WTC11 (cell line): ENCODE measurements around the gene TM9SF4. TPM values are rescaled to one million over a fixed set of nuclear protein-coding genes. Genes with fewer than 3 reads are reported as not detected.

Source experiments
- ATAC-seq: fragments of 200-7000 bp; cut with Tn5 transposase; 2 replicates; pipeline ENCODE4 v1.10.0; 2021; ENCODE audit warnings: mild to moderate bottlenecking, moderate library complexity
- CTCF ChIA-PET: fragments of 300-600 bp; sonication (Branson Sonifier 250); formaldehyde crosslinking; loops from one replicate; lab custom pipeline; 2021; ENCODE audit warnings: antibody characterized with exemption; lab: Charles Lee
- POLR2A ChIA-PET: fragments of 350-600 bp; sonication (Branson Sonifier 250); formaldehyde crosslinking; loops from one replicate; lab custom pipeline; 2021; ENCODE audit warnings: antibody characterized with exemption; lab: Charles Lee
- DNase-seq: peaks from one replicate; pipeline ENCODE4 v3.0.0; 2021; ENCODE audit warnings: low spot score
- H3K27ac Mint-ChIP-seq: 2 replicates; pipeline ENCODE4 v1.8.0; 2021; ENCODE audit warnings: mixed read lengths
- H3K27me3 Mint-ChIP-seq: 2 replicates; pipeline ENCODE4 v1.8.0; 2021; ENCODE audit warnings: low read depth, mild to moderate bottlenecking, moderate library complexity, mixed read lengths
- H3K36me3 Mint-ChIP-seq: 2 replicates; pipeline ENCODE4 v1.8.0; 2021; ENCODE audit warnings: mixed read lengths
- H3K4me1 Mint-ChIP-seq: 2 replicates; pipeline ENCODE4 v1.8.0; 2022; ENCODE audit warnings: mixed read lengths
- H3K4me3 Mint-ChIP-seq: 2 replicates; pipeline ENCODE4 v1.8.0; 2021; ENCODE audit warnings: mild to moderate bottlenecking, moderate library complexity, mixed read lengths
- H3K9me3 Mint-ChIP-seq: 2 replicates; pipeline ENCODE4 v1.8.0; 2021; ENCODE audit warnings: mixed read lengths
- CBFB ChIP-seq: sonication (generic); formaldehyde crosslinking; IDR thresholded peaks from 2 replicates; pipeline ENCODE4 v1.8.1; 2022; ENCODE audit warnings: mild to moderate bottlenecking, low read depth, missing genetic modification reagents
- CREB1 ChIP-seq: sonication (generic); formaldehyde crosslinking; IDR thresholded peaks from 2 replicates; pipeline ENCODE4 v1.8.0; 2023; ENCODE audit warnings: mild to moderate bottlenecking, missing genetic modification reagents
- ELF4 ChIP-seq: sonication (generic); formaldehyde crosslinking; IDR thresholded peaks from 2 replicates; pipeline ENCODE4 v1.8.1; 2022; ENCODE audit warnings: low read depth, mild to moderate bottlenecking, moderate library complexity, missing genetic modification reagents
- GRHL2 ChIP-seq: fragments of 250-450 bp; sonication (Bioruptor Pico); IDR thresholded peaks from 2 replicates; pipeline ENCODE4 v1.8.0; 2022; ENCODE audit warnings: mild to moderate bottlenecking, moderate library complexity; ENCODE audit not compliant: insufficient replicate concordance, severe bottlenecking
- HMGA2 ChIP-seq: fragments of 250-450 bp; sonication (Bioruptor Pico); IDR thresholded peaks from 2 replicates; pipeline ENCODE4 v1.4.0; 2021; ENCODE audit warnings: mild to moderate bottlenecking, moderate library complexity
- MYBL2 ChIP-seq: sonication (generic); formaldehyde crosslinking; IDR thresholded peaks from 2 replicates; pipeline ENCODE4 v1.8.1; 2023; ENCODE audit warnings: mild to moderate bottlenecking, moderate library complexity, missing genetic modification reagents
- NR1H2 ChIP-seq: sonication (generic); formaldehyde crosslinking; IDR thresholded peaks from 2 replicates; pipeline ENCODE4 v1.9.0; 2021; ENCODE audit warnings: mild to moderate bottlenecking, moderate library complexity, missing genetic modification reagents
- NR2C2 ChIP-seq: sonication (generic); formaldehyde crosslinking; IDR thresholded peaks from 2 replicates; pipeline ENCODE4 v1.8.0; 2022; ENCODE audit warnings: mild to moderate bottlenecking, missing genetic modification reagents
- PRDM15 ChIP-seq: sonication (generic); formaldehyde crosslinking; IDR thresholded peaks from 2 replicates; pipeline ENCODE4 v1.8.0; 2022; ENCODE audit warnings: missing genetic modification reagents
- USF1 ChIP-seq: sonication (generic); formaldehyde crosslinking; IDR thresholded peaks from 2 replicates; pipeline ENCODE4 v1.8.0; 2022; ENCODE audit warnings: mild to moderate bottlenecking, missing genetic modification reagents
- ZNF219 ChIP-seq: sonication (generic); formaldehyde crosslinking; IDR thresholded peaks from 2 replicates; pipeline ENCODE4 v1.8.0; 2023; ENCODE audit warnings: missing genetic modification reagents, mild to moderate bottlenecking, borderline replicate concordance
- ZNF423 ChIP-seq: fragments of 250-450 bp; sonication (Bioruptor Pico); IDR thresholded peaks from 2 replicates; pipeline ENCODE4 v2.1.2; 2022; ENCODE audit warnings: mild to moderate bottlenecking, moderate library complexity
- total RNA-seq: library from RNA; stranded (reverse); gene quantifications from 3 replicates; pipeline ENCODE4 v1.2.3, GENCODE V29; 2021
- TF ChIP-seq, protein P1 (sequence below): sonication (generic); formaldehyde crosslinking; IDR thresholded peaks from 2 replicates; pipeline ENCODE4 v1.8.0; 2022; ENCODE audit warnings: mild to moderate bottlenecking, missing genetic modification reagents
- TF ChIP-seq, protein P2 (sequence below): sonication (generic); formaldehyde crosslinking; IDR thresholded peaks from 2 replicates; pipeline ENCODE4 v1.8.1; 2023; ENCODE audit warnings: mild to moderate bottlenecking, missing genetic modification reagents, borderline replicate concordance
- TF ChIP-seq, protein P3 (sequence below): sonication (generic); formaldehyde crosslinking; IDR thresholded peaks from 2 replicates; pipeline ENCODE4 v1.8.1; 2022; ENCODE audit warnings: mild to moderate bottlenecking, moderate library complexity, missing genetic modification reagents

The TM9SF4 gene
- total RNA-seq, 1 experiment from 2014 or later: 44.8 TPM

GRCh38 chr20:32142088-32142487 is 32.6 kb downstream of the TM9SF4 start:
- no peak overlapping the region for H3K27ac Mint-ChIP-seq
- DNase-seq: no peak
- H3K4me1 Mint-ChIP-seq: no peaks in the 10 kb centered on the region
- TF ChIP-seq, protein P1, sequence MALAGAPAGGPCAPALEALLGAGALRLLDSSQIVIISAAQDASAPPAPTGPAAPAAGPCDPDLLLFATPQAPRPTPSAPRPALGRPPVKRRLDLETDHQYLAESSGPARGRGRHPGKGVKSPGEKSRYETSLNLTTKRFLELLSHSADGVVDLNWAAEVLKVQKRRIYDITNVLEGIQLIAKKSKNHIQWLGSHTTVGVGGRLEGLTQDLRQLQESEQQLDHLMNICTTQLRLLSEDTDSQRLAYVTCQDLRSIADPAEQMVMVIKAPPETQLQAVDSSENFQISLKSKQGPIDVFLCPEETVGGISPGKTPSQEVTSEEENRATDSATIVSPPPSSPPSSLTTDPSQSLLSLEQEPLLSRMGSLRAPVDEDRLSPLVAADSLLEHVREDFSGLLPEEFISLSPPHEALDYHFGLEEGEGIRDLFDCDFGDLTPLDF: no peak
- TF ChIP-seq, protein P2, sequence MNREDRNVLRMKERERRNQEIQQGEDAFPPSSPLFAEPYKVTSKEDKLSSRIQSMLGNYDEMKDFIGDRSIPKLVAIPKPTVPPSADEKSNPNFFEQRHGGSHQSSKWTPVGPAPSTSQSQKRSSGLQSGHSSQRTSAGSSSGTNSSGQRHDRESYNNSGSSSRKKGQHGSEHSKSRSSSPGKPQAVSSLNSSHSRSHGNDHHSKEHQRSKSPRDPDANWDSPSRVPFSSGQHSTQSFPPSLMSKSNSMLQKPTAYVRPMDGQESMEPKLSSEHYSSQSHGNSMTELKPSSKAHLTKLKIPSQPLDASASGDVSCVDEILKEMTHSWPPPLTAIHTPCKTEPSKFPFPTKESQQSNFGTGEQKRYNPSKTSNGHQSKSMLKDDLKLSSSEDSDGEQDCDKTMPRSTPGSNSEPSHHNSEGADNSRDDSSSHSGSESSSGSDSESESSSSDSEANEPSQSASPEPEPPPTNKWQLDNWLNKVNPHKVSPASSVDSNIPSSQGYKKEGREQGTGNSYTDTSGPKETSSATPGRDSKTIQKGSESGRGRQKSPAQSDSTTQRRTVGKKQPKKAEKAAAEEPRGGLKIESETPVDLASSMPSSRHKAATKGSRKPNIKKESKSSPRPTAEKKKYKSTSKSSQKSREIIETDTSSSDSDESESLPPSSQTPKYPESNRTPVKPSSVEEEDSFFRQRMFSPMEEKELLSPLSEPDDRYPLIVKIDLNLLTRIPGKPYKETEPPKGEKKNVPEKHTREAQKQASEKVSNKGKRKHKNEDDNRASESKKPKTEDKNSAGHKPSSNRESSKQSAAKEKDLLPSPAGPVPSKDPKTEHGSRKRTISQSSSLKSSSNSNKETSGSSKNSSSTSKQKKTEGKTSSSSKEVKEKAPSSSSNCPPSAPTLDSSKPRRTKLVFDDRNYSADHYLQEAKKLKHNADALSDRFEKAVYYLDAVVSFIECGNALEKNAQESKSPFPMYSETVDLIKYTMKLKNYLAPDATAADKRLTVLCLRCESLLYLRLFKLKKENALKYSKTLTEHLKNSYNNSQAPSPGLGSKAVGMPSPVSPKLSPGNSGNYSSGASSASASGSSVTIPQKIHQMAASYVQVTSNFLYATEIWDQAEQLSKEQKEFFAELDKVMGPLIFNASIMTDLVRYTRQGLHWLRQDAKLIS (CRISPR knock-in tag): no peak
- TF ChIP-seq MYBL2 (CRISPR knock-in tag) (no peak), HMGA2 (no peak), USF1 (CRISPR knock-in tag) (no peak), CREB1 (CRISPR knock-in tag) (no peak), PRDM15 (CRISPR knock-in tag) (no peak), CBFB (CRISPR knock-in tag) (no peak)
- TF ChIP-seq, all 79 proteins: peak for 0
- H3K27me3 Mint-ChIP-seq: no peaks in the 10 kb centered on the region
- H3K9me3 Mint-ChIP-seq: no peaks in the 10 kb centered on the region
- CTCF ChIA-PET: no interaction called here
- POLR2A ChIA-PET: no interaction called here
- no peak overlapping the region for H3K4me3 Mint-ChIP-seq
- H3K36me3 Mint-ChIP-seq: peaks cover 81% of the 10 kb centered on the region
- ATAC-seq: no peak

GRCh38 chr20:32142991-32143390 is 33.5 kb downstream of the TM9SF4 start:
- POLR2A ChIA-PET: interaction anchor here (0.7 kb wide), 1 partner anchor 365 kb away, joined by 3 read pairs; no protein-coding TSS in a partner anchor
- no peak for ATAC-seq
- TF ChIP-seq, protein P3, sequence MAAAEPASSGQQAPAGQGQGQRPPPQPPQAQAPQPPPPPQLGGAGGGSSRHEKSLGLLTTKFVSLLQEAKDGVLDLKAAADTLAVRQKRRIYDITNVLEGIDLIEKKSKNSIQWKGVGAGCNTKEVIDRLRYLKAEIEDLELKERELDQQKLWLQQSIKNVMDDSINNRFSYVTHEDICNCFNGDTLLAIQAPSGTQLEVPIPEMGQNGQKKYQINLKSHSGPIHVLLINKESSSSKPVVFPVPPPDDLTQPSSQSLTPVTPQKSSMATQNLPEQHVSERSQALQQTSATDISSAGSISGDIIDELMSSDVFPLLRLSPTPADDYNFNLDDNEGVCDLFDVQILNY (CRISPR knock-in tag): no peak
- TF ChIP-seq NR2C2 (no peak), GRHL2 (CRISPR knock-in tag) (no peak), ZNF219 (no peak), ELF4 (no peak), ZNF423 (CRISPR knock-in tag) (no peak), NR1H2 (CRISPR knock-in tag) (no peak)
- H3K27me3 Mint-ChIP-seq: no peaks in the 10 kb centered on the region
- H3K4me1 Mint-ChIP-seq: no peaks in the 10 kb centered on the region
- H3K4me3 Mint-ChIP-seq: no peak overlapping the region
- CTCF ChIA-PET: no interaction called here
- no peak overlapping the region for H3K27ac Mint-ChIP-seq
- H3K36me3 Mint-ChIP-seq: peaks cover 81% of the 10 kb centered on the region
- DNase-seq: no peak
- H3K9me3 Mint-ChIP-seq: no peaks in the 10 kb centered on the region
